Dedifferentiated amniotic fluid mesenchymal stem cell (primary cell): ENCODE data around the gene ISLR.

ENCODE experiments used
- DNase-seq: peaks from one replicate; pipeline ENCODE4 v3.0.0-alpha.2; 2016; ENCODE audit errors: extremely low spot score

The ISLR gene

GRCh38 chr15:74193905-74194304, 20.4 kb downstream of the ISLR start:
- no peak for DNase-seq

- DNase-seq, result no peak
Measured at GRCh38 chr15:74194572-74195559, 21.4 kb downstream of the ISLR start.

GRCh38 chr15:74196175-74196574, 22.7 kb downstream of the ISLR start:
- DNase-seq, result peak; percentile 73

DNA sequence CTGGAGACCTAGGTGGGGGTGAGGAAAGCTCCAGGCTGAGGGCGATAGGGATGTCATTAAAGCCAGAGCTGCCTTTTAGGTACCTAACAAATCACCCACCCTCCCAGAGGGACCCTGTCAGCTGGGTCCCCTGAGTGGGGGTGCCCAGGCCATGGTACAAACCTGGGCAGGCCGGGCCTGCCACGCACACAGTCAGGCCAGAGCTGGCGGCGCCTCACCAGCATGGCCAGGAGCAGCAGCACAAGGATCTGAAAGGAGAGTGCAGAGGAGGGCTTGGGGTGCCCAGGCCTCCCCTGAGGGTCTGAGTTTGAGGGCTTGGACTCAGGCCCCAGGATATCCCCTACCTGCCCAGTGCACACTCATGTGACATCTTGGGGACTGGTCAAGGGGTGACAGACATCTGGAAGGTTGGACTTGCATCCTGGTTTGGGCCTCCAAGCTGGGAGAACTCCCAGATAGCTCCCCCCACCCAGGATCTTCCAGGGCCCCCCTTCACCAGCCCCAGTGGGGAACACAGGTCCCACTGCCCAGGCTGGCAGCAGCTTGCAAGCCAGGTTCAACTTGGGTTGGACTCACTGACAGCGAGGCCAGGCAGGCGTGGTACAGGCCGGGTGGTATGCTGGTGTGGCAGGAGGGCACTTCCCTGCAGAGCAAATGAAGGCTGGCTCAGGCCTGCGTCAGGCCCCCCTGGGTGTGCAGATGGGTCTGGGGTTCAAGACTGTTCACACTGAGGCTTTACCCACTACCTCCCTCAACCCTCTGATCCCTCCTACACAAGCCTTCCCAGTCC, 23.9 kb downstream of the ISLR start:
- no peak for DNase-seq

- no peak for DNase-seq
Measured at GRCh38 chr15:74199297-74199652, 25.8 kb downstream of the ISLR start.

- DNase-seq, result peak; percentile 85
Measured at GRCh38 chr15:74200412-74200815, 26.9 kb downstream of the ISLR start.

GRCh38 chr15:74200871-74201419, 27.4 kb downstream of the ISLR start:
- peak; percentile 26 for DNase-seq

GRCh38 chr15:74201710-74202420, 28.4 kb downstream of the ISLR start:
- DNase-seq, result no peak

- DNase-seq, result no peak
Measured at GRCh38 chr15:74202452-74203401, 29.2 kb downstream of the ISLR start, which contains the start of gene STRA6. STRA6 (minus strand) TSS chr15:74202787; CDS start chr15:74202267, 520 bp downstream.

GRCh38 chr15:74203914-74204431, 30.5 kb downstream of the ISLR start:
- peak; percentile 57 for DNase-seq

GRCh38 chr15:74205582-74205947, 32.1 kb downstream of the ISLR start:
- DNase-seq, result no peak

GRCh38 chr15:74206801-74207281, 33.3 kb downstream of the ISLR start:
- peak; percentile 63 for DNase-seq

GRCh38 chr15:74207652-74208440, 34.3 kb downstream of the ISLR start:
- no peak for DNase-seq

DNA sequence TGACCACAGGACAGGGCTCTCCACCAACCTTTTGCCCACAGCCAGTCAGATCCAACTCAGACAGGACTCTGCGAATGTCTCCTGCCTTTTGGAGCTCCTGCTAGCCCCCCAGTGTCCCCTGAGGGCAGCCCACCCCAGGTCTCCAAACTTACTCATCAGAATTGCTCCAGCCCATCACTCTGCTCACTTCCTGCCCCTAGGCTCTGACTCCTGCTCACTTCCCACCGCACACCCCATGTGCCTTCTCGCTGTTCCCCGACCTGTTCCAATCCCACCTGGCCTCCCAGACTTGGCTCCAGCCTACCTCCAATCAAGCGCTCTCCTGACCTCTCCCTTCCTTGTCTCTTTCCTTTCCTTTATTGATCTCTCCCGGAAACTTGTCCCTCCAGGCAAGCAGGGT, 35.0 kb downstream of the ISLR start:
- no peak for DNase-seq

DNA sequence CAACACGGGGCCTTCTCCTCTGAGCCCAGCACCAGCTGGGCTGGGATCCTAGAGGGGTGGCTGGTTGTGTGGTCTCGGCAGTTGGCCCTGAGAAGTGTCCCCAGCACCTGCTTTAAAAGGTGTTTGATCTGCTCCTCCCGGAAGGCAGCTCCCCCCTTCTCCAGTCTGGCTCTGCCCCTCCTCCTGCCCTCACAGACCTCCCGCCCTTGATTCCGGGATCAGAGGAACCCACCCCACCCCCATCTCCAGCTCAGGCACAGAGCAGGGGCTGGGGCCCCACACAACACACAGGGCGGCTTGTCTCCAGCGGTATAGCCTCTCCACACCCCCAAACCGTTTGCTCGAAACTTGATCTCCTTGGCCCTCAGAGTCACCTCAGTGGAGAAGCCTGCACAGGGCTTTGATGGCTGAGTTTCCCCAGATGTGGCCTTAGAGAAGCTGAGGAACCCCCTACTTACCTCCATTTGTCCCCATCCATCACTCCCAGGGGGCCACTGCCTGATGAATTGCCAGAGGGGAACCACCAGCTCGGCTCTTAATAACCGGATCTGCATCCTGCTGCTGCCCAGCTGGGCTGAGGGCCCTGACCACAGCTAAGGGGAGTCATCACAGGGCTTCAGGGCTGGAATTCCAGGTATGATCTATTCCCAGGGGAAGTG, 35.5 kb downstream of the ISLR start:
- no peak for DNase-seq

DNA sequence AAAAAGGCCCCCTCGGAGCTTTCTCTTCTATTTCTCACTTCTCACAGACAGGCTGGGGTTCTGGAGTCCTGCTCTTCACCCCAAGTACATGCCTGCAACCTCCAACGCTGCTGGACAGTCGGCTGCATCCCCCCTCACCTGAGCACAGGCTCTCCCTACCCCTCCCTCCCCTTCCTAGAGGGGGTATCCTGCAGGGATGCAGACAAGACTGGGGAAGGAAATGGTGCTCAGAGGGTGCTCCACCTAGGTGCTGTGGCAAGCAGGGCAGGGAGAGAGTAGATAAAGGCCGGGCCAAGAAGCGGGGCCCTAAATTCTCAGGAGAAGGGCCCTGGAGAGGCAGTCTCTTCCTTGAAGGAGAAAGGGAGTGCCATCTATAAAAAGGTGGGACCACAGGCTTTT, 36.0 kb downstream of the ISLR start:
- DNase-seq, result no peak

GRCh38 chr15:74209997-74210671, 36.6 kb downstream of the ISLR start:
- no peak for DNase-seq

DNA sequence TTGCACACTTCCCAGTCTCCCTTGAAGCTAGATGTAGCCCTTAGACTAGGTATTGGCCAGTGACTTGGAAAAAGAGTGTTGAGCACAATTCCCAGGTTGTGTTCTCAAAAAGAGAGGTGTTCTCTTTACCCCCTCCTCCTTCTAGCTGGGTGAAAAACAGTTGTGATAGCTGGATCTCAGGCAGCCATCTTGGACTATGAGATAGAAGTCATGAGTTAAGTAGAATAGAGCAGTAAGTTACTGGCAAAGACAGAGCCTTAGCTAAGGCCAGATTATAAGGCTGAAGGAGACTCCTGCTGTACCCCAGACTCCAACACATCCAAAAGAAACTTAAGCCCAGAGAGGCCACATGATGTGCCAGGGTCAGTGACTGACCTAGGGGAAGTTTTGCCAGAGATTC, 37.2 kb downstream of the ISLR start:
- DNase-seq, result no peak
